H9 (cell line): ENCODE results near the gene EIF3K. TPM values are rescaled to one million over a fixed set of nuclear protein-coding genes. Genes with fewer than 3 reads are reported as not detected.

Source experiments
- DNase-seq: peaks from one replicate; pipeline ENCODE4 v3.0.0-alpha.2; 2017
- H2AFZ ChIP-seq: one replicate; pipeline ENCODE4 v1.6.1; 2013; ENCODE audit warnings: mild to moderate bottlenecking, low read length, control low read depth, moderate library complexity
- H2AK5ac ChIP-seq: 2 replicates; pipeline ENCODE4 v1.6.1; 2013; ENCODE audit warnings: low read length, control low read depth, mixed read lengths; ENCODE audit not compliant: insufficient read length
- H2BK120ac ChIP-seq: one replicate; pipeline ENCODE4 v1.6.1; 2013; ENCODE audit warnings: low read depth, mild to moderate bottlenecking, low read length, control low read depth, inconsistent platforms; ENCODE audit not compliant: poor library complexity, severe bottlenecking
- H2BK12ac ChIP-seq: 2 replicates; pipeline ENCODE4 v1.6.1; 2013; ENCODE audit warnings: low read length, control low read depth, mixed read lengths, low read depth; ENCODE audit not compliant: insufficient read length
- H2BK15ac ChIP-seq: 2 replicates; pipeline ENCODE4 v1.6.1; 2013; ENCODE audit warnings: low read depth, low read length, control low read depth
- H2BK20ac ChIP-seq: one replicate; pipeline ENCODE4 v1.6.1; 2013; ENCODE audit warnings: low read depth, mild to moderate bottlenecking, low read length, control low read depth, inconsistent platforms; ENCODE audit not compliant: poor library complexity, severe bottlenecking
- H2BK5ac ChIP-seq: 2 replicates; pipeline ENCODE4 v1.6.1; 2013; ENCODE audit warnings: low read length, control low read depth, mixed read lengths; ENCODE audit not compliant: insufficient read length
- H3K14ac ChIP-seq: 2 replicates; pipeline ENCODE4 v1.6.1; 2013; ENCODE audit warnings: low read length, control low read depth; ENCODE audit not compliant: insufficient read depth
- H3K18ac ChIP-seq: 2 replicates; pipeline ENCODE4 v1.6.1; 2013; ENCODE audit warnings: low read depth, mild to moderate bottlenecking, mixed read lengths, low read length, control low read depth; ENCODE audit not compliant: insufficient read length
- H3K23ac ChIP-seq: 2 replicates; pipeline ENCODE4 v1.6.1; 2013; ENCODE audit warnings: low read length, control low read depth, mixed read lengths, low read depth; ENCODE audit not compliant: insufficient read length
- H3K23me2 ChIP-seq: 2 replicates; pipeline ENCODE4 v1.6.1; 2013; ENCODE audit warnings: low read depth, mild to moderate bottlenecking, mixed read lengths, low read length, control low read depth; ENCODE audit not compliant: insufficient read length, poor library complexity, severe bottlenecking
- H3K27ac ChIP-seq: 2 replicates; pipeline ENCODE4 v1.5.1; 2013; ENCODE audit warnings: low read length, control low read depth, mixed read lengths, low read depth; ENCODE audit not compliant: insufficient read length
- H3K27me3 ChIP-seq: 2 replicates; pipeline ENCODE4 v1.6.1; 2013; ENCODE audit warnings: low read length, control low read depth, inconsistent platforms; ENCODE audit not compliant: insufficient read depth
- H3K4ac ChIP-seq: 2 replicates; pipeline ENCODE4 v1.6.1; 2013; ENCODE audit warnings: low read depth, mild to moderate bottlenecking, control low read depth, inconsistent platforms, low read length, moderate library complexity
- H3K4me1 ChIP-seq: 2 replicates; pipeline ENCODE4 v1.6.1; 2013; ENCODE audit warnings: low read length, control low read depth, inconsistent platforms; ENCODE audit not compliant: insufficient read depth
- H3K4me2 ChIP-seq: 2 replicates; pipeline ENCODE4 v1.6.1; 2013; ENCODE audit warnings: low read length, control low read depth, mixed read lengths; ENCODE audit not compliant: insufficient read length, insufficient read depth
- H3K56ac ChIP-seq: 2 replicates; pipeline ENCODE4 v1.6.1; 2013; ENCODE audit warnings: low read depth, mild to moderate bottlenecking, mixed read lengths, low read length, control low read depth; ENCODE audit not compliant: insufficient read length
- H3K79me1 ChIP-seq: 2 replicates; pipeline ENCODE4 v1.6.1; 2013; ENCODE audit warnings: low read depth, mild to moderate bottlenecking, moderate library complexity, low read length, control low read depth, inconsistent platforms; ENCODE audit not compliant: insufficient read depth, poor library complexity, severe bottlenecking
- H3K79me2 ChIP-seq: 2 replicates; pipeline ENCODE4 v1.6.1; 2013; ENCODE audit warnings: low read length, control low read depth, inconsistent platforms; ENCODE audit not compliant: insufficient read depth
- H3K9ac ChIP-seq: 2 replicates; pipeline ENCODE4 v1.6.1; 2013; ENCODE audit warnings: low read length, control low read depth, mixed read lengths; ENCODE audit not compliant: insufficient read length; ENCODE audit errors: extremely low read depth
- H3K9me3 ChIP-seq: one replicate; pipeline ENCODE4 v1.6.1; 2013; ENCODE audit warnings: low read depth, low read length, inconsistent platforms; ENCODE audit not compliant: control insufficient read depth
- H3T11ph ChIP-seq: one replicate; pipeline ENCODE4 v1.6.1; 2013; ENCODE audit warnings: mild to moderate bottlenecking, low read length, control low read depth, inconsistent platforms
- H4K20me1 ChIP-seq: one replicate; pipeline ENCODE4 v1.6.1; 2013; ENCODE audit not compliant: control insufficient read depth, insufficient read length, insufficient read depth
- H4K5ac ChIP-seq: 2 replicates; pipeline ENCODE4 v1.6.1; 2013; ENCODE audit warnings: low read depth, mild to moderate bottlenecking, mixed read lengths, low read length, control low read depth; ENCODE audit not compliant: insufficient read length
- H4K8ac ChIP-seq: replicated peaks from 2 replicates; pipeline ENCODE4 v1.6.1; 2013; ENCODE audit warnings: low read length, control low read depth, mixed read lengths, low read depth; ENCODE audit not compliant: insufficient read length
- H4K91ac ChIP-seq: 2 replicates; pipeline ENCODE4 v1.6.1; 2013; ENCODE audit warnings: low read depth, mild to moderate bottlenecking, moderate library complexity, mixed read lengths, low read length, control low read depth; ENCODE audit not compliant: insufficient read length
- H3K27ac Mint-ChIP-seq, 3 experiments: 2 replicates in 2 of 3; 3 replicates in 1 of 3; pipeline ENCODE4 v1.8.0; 2020 to 2021; ENCODE audit warnings: mixed read lengths in 3 of 3, mild to moderate bottlenecking in 1 of 3, moderate library complexity in 1 of 3
- H3K27me3 Mint-ChIP-seq: 2 replicates; pipeline ENCODE4 v1.8.0; 2021; ENCODE audit warnings: low read depth, mild to moderate bottlenecking, moderate library complexity, mixed read lengths
- H3K36me3 Mint-ChIP-seq, 3 experiments: 2 replicates in 2 of 3; 3 replicates in 1 of 3; pipeline ENCODE4 v1.8.0; 2020 to 2021; ENCODE audit warnings: low read depth in 3 of 3, mixed read lengths in 3 of 3; ENCODE audit not compliant: insufficient read depth in 1 of 3
- H3K4me1 Mint-ChIP-seq, 2 experiments: 2 replicates each; pipeline ENCODE4 v1.8.0; 2020; ENCODE audit warnings: mixed read lengths in 2 of 2
- H3K4me3 Mint-ChIP-seq, 2 experiments: 2 replicates in 1 of 2; 3 replicates in 1 of 2; pipeline ENCODE4 v1.8.0; 2020 to 2021; ENCODE audit warnings: mild to moderate bottlenecking in 2 of 2, mixed read lengths in 2 of 2, moderate library complexity in 1 of 2
- H3K9me3 Mint-ChIP-seq, 2 experiments: 2 replicates in 1 of 2; 3 replicates in 1 of 2; pipeline ENCODE4 v1.8.0; 2020; ENCODE audit warnings: mild to moderate bottlenecking in 2 of 2, mixed read lengths in 2 of 2, moderate library complexity in 1 of 2
- WGBS: extraction: QIAGEN DNeasy Blood & Tissue Kit; methylation state at CpG from one replicate; pipeline ENCODE4 v1.1.7; 2013; ENCODE audit warnings: missing lambda C conversion rate, low lambda C conversion rate, mixed read lengths; ENCODE audit not compliant: insufficient read length; ENCODE audit errors: extremely low coverage; 5-methylcytosine and 5-hydroxymethylcytosine counted together
- total RNA-seq: library from RNA; stranded (reverse); gene quantifications from 2 replicates; pipeline ENCODE4 v1.2.1, GENCODE V29; 2021
- TF ChIP-seq, protein P1 (sequence below): fragments of 200-600 bp; sonication (generic); conservative IDR thresholded peaks from 3 replicates; pipeline ENCODE4 v1.8.0; 2021; ENCODE audit warnings: antibody characterized with exemption, mild to moderate bottlenecking

The EIF3K gene
- total RNA-seq, 1 experiment from 2014 or later, result 345 TPM

DNA sequence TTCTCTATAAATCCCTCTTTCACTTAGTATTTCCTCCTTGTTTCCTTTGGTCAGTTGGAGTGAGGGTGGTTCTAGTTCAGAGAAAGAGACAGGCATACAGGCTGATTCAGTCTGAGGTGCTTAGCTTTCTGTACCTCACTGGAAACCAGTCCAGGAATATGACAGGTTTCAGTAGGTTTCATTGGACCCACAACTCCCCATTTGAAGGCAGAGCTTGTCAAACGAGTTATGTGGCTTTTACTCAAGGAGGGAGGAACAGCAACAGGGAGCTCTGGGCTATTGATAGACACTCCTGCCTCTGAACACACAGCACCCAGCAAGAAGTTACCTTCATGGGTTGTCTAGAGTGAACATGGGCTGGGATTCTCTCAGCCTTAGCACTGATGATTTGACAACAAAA is 43.0 kb downstream of the EIF3K start:
- H3K79me1 ChIP-seq, result no peaks in the 10 kb centered on the region
- TF ChIP-seq, protein P1, sequence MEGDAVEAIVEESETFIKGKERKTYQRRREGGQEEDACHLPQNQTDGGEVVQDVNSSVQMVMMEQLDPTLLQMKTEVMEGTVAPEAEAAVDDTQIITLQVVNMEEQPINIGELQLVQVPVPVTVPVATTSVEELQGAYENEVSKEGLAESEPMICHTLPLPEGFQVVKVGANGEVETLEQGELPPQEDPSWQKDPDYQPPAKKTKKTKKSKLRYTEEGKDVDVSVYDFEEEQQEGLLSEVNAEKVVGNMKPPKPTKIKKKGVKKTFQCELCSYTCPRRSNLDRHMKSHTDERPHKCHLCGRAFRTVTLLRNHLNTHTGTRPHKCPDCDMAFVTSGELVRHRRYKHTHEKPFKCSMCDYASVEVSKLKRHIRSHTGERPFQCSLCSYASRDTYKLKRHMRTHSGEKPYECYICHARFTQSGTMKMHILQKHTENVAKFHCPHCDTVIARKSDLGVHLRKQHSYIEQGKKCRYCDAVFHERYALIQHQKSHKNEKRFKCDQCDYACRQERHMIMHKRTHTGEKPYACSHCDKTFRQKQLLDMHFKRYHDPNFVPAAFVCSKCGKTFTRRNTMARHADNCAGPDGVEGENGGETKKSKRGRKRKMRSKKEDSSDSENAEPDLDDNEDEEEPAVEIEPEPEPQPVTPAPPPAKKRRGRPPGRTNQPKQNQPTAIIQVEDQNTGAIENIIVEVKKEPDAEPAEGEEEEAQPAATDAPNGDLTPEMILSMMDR, result no peak
- Mint-ChIP-seq H3K4me3 (no peak overlapping the region), H3K9me3 (no peaks in the 10 kb centered on the region), H3K36me3 (peaks cover 6 to 12% (median 9%) of the 10 kb centered on the region in 3 experiments; a peak in 6 of 7 replicates), H3K27me3 (no peaks in the 10 kb centered on the region), H3K27ac (peak overlapping the region; percentile 61 to 84 (median 84); a peak in 6 of 7 replicates), H3K4me1 (peaks cover 77 to 82% of the 10 kb centered on the region in 2 experiments)
- no peak overlapping the region for H3K23ac ChIP-seq
- H3K56ac ChIP-seq, result no peak overlapping the region
- no peak overlapping the region for H2BK5ac ChIP-seq
- H3K27ac ChIP-seq, result no peak overlapping the region
- DNase-seq, result no peak
- H2BK120ac ChIP-seq, result no peak overlapping the region
- no peaks in the 10 kb centered on the region for H3K9me3 ChIP-seq
- no peak overlapping the region for H3K14ac ChIP-seq
- H2BK20ac ChIP-seq, result no peak overlapping the region
- H2BK15ac ChIP-seq, result no peak overlapping the region
- H3K27me3 ChIP-seq, result no peaks in the 10 kb centered on the region
- H2BK12ac ChIP-seq, result no peak overlapping the region
- no peak overlapping the region for H4K5ac ChIP-seq
- H3K4me1 ChIP-seq, result peaks cover 38% of the 10 kb centered on the region
- no CpG with 5 or more reads among the region's 1 CpG for WGBS
- H3T11ph ChIP-seq, result no peak overlapping the region
- H3K4me2 ChIP-seq, result no peak overlapping the region
- no peak overlapping the region for H3K9ac ChIP-seq
- H4K91ac ChIP-seq, result no peak overlapping the region
- H3K23me2 ChIP-seq, result no peaks in the 10 kb centered on the region
- no peak overlapping the region for H2AFZ ChIP-seq
- no peak overlapping the region for H2AK5ac ChIP-seq
- no peak overlapping the region for H4K8ac ChIP-seq
- peaks cover 43% of the 10 kb centered on the region for H3K79me2 ChIP-seq
- no peak overlapping the region for H3K18ac ChIP-seq
- no peaks in the 10 kb centered on the region for H4K20me1 ChIP-seq
- no peak overlapping the region for H3K4ac ChIP-seq
